LHCN-M2 (cell line): Measurements from ENCODE around the gene DDX28. TPM values are rescaled to one million over a fixed set of nuclear protein-coding genes. Genes with fewer than 3 reads are reported as not detected.
"Not testable (repeated sequence)": the region's sequence is repeated elsewhere in the genome, so short reads cannot be mapped to it uniquely, and the experiment has no call there.

Experiments used
- DNase-seq: peaks from one replicate; pipeline ENCODE4 v3.0.0-alpha.2; 2012; ENCODE audit warnings: low read depth
- total RNA-seq: library from RNA; depleted of rRNA; stranded (reverse); fragments of >200 nt; gene quantifications from 2 replicates; pipeline ENCODE4 v1.2.3, GENCODE V29; 2014

DDX28 gene
- total RNA-seq, 1 experiment from 2014 or later, result 13.4 TPM

DNA sequence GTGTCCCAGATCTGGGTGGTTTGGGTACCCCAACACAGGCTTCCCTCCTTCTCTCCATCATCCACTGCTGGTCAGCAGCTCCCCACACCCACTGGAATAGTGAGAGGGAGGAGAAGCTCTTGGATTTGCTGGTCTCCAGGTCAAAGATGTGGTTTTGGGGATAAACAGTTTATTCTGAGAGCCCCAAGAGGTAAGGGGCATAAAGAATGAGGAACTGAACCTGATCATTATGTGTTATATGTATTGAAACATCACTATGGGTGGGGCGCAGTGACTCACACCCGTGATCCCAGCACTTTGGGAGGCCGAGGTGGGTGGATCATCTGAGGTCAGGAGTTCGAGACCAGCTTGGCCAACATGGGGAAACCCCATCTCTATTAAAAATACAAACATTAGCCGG is 27.6 kb downstream of the DDX28 start:
- no peak for DNase-seq

DNA sequence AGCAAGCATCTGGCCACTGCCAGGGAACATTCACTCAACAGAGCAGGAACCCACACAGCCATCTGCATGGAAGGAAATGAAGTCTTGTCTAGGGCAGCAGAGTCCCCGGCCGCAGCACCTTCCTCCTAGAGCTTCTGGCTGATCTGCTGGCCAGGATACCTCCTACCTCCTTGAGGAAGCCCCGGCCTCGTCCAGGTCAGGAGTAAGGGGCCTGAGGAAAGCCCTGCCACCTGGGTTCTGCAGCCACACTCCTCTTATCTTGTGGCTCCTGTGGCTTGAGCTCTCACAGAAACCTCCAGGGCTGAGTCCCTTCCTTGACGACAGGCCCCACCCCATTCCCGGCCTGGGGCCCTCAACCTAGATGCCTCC is 29.0 kb downstream of the DDX28 start:
- not testable (repeated sequence) for DNase-seq

DNA sequence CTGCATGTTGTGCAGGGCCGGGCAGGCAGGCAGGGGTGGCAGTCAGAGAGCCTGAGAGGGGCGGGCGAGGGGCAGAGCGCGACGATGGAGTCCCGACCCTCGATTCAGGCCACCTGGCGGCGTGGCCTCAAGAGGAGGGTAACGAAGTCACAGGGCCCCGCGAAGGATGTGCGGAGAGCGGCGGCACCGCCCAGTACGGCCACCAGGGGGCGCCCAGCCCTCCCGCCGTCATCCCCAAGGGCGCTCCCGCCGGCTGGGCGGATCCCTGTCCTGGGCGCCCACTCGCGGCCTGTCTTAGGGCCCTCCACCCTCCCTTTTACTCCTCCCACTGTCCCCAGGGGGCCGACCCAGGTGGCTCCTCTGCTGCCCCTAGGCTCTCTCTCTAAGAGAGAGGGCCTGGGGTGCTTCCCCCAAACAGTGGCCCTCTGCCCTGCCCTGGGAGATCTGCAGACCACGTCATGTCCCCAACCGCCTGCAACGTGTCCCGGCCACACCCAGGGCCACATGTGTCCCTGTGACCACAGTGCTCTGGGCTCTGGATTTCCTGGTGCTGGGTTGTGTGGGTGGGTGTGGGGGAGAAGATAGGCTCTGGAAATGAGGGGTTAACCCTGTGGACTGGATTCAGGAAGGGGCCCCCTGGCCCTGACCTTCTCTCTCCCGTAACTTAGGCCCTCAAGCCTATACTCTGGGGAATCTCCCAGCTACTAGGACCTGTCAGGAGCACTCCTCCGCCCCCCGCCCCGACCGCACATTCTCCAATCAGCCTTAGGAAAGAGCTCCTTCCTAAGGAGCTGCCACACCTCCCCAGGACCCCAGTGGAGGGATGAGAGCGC is 29.6 kb downstream of the DDX28 start:
- peak; percentile 59 for DNase-seq

DNA sequence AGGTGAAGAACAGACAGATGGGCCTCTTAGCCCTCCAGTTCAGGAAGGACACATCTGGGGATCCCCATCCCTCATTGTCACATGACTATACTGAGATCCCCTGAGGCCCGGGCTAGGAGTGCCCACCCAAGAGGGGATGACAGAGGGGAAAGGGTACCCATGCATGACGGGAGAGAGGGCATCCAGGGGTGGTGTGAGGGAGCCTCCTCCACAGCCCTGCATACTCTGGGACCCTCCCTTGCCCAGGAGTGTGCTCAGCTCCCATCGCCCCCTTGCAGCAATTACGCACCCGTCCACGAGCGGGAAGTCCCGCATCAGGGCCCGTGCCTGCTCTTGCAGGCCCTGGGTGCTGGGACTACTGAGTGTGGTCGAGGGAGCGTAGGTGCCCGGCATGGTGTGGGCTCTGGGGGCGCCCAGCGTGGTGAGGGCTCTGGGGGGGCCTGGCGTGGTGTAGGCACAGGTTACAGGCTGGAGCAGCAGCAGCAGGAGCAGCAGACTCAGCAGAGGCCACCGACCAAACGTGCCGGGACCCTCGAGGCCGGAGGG is 30.3 kb downstream of the DDX28 start:
- DNase-seq, result no peak

DNA sequence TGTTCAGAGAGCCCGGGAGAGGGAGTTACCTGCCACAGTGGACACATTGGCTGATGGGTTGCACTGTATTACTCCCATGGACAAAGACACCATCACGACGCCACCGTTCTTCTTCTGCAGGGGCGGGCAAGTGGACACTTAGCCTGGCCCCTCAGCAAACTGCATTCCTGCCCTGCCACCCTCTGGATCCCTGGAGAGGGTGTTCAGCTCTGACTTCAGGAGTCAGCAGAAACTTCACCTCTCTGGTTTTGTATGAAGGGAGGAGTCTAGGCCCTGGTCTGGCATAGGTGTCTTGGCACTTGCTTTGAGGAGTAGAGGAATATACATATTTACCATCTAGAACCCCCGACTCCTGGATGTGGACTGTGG is 33.0 kb downstream of the DDX28 start:
- no peak for DNase-seq

DNA sequence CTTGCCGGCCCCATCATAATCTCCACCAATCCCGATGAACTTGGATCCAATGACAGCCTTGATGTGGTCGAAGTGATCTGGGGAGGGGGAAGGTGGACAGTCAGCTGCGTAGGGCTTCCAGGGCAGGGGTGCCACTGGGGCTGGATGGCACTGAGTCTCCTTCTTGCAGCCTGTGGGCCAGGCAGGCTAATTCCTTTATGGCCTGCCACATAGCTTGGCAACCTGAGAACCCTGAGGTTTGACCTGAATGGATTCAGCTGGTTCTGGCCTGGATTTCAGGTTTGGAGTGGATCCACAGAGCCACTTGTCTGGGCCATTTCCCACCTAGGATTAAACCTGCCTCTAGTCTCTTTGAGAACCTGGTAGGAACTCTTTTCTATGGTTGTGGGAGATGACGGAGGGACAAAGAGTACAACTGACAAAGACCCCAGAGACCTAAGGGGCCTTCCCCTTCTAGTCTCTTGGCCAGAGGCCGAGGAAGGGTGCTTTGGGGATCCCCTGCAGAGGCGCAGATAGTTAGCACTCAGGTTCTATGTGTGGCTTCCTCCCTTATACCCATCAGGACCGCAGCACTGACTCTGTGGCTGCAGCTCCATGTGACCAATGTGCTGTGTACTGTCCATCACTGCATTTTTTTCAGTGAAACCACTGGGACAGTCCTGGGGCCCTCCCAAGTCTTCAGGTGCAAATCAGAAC is 33.6 kb downstream of the DDX28 start:
- DNase-seq, result no peak

DNA sequence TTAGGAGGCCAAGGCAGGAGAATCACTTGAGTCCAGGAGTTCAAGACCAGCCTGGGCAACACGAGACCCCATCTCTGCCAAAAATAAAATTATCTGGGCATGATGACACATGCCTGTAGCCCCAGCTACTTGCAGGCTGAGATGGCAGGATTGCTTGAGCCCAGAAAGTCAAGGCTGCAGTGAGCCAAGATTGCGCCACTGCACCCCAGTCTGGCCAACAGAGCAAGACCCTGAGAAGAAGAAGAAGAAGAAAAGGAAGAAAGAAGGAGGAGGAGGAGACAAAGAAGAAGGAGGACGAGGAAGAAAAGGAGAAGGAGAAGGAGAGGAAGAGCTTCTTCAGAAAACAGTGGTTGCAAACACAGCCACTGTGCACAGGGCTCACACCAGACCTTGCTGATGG is 34.4 kb downstream of the DDX28 start:
- no peak for DNase-seq

DNA sequence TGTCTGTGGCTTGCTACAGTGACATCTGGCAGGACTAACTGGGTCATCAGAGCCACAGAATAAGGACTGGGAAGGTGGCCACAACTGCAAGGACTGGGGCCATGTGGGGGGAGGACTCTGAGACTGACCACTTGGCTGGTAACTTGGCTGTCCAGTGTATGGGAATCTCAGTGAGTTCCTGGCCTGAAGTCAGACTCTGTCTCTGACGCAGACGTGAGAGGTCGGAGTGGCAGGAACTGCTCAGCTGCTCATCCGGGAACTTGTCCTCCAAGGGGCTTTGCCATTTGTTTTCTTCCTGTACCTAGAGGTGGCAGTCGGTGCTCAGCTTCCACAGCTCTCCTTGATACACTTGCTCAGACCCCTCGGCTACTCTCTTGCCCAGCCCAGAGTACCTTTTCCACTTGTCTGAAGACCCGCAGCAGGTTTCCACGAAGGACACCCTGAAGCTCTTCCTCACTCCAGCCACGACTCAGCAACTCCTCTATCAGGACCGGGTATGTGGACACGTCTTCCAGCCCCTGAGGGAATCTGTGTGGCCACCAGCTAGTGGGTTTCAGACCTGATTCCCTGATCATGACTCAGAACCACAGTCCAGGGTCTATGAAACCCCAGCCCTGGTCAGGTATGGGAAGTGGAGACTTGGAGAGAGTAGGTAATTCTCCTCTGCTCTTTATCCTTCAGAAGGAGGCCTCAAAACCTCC is 35.4 kb downstream of the DDX28 start:
- DNase-seq, result no peak

DNA sequence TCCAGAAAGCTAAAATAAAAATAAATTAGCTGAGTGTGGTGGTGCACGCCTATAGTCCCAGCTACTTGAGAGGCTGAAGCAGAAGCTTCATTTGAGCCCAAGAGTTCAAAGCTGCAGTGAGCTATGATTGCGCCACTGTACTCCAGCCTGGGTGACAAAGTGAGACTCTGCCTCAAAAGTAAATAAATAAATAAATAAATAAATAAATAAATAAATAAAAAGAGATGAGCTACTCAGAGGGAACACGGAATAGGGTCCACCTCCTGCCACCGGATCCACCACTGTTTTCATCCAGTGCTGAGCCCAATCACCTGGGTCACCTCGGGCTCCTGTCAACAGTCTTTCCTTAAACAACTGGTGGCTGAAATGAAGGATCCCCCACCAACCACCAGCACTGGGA is 36.1 kb downstream of the DDX28 start:
- no peak for DNase-seq

DNA sequence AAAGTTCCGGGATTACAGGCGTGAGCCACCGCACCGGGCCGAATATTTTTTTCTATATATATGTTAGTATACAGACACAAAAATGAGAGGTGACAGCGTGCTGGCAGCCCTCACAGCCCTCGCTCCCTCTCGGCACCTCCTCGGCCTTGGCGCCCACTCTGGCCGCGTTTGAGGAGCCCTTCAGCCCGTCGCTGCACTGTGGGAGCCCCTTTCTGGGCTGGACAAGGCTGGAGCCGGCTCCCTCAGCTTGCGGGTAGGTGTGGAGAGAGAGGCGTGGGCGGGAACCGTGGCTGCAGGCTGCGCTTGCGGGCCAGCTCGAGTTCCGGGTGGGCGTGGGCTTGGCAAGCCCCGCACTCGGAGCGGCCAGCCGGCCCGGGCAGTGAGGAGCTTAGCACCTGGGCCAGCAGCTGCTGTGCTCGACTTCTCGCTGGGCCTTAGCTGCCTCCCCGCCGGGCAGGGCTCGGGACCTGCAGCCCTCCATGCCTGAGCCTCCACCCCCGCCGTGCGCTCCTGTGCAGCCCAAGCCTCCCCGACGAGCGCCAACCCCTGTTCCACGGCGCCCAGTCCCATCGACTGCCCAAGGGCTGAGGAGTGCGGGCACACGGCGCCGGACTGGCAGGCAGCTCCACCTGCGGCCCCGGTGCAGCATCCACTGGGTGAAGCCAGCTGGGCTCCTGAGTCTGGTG is 40.9 kb downstream of the DDX28 start:
- DNase-seq, result no peak

DNA sequence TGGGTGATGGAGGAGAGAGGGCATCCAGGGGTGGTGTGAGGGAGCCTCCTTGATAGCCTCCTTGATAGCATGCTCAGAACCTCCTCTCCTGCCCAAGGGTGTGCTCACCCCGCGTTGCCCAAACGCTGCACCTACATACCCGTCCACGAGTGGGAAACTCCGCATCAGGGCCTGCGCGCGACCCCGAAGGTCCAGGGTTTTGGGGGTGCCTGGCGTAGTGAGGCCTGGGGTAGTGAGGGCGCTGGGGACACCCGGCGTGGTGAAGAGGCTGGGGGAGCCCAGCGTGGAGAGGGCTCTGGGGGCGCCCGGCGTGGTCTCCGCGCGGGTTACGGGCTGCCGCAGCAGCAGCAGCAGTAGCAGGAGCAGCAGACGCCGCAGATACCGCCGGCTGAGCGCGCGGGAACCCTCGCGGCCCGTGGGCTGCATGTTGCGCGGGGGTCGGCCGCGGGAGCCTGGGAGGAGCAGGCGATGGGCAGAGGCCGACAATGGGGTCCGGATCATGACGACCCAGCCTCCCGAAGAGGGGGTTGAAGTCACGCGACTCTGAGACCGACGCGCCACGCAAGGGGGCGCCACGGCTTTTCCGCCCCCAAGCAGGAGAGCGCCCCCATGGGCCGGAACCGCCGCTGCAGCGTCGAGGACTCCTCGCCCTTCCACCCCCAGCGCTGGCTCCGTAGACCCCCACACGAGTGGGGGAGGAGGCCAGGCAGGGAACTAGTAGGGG is 42.9 kb downstream of the DDX28 start, which contains the start of gene DPEP3:
TSS of gene DPEP3 (minus strand) at position 545 of the 724 bp plus-strand sequence. CDS start at position 426, 119 bp downstream.
- no peak for DNase-seq

DNA sequence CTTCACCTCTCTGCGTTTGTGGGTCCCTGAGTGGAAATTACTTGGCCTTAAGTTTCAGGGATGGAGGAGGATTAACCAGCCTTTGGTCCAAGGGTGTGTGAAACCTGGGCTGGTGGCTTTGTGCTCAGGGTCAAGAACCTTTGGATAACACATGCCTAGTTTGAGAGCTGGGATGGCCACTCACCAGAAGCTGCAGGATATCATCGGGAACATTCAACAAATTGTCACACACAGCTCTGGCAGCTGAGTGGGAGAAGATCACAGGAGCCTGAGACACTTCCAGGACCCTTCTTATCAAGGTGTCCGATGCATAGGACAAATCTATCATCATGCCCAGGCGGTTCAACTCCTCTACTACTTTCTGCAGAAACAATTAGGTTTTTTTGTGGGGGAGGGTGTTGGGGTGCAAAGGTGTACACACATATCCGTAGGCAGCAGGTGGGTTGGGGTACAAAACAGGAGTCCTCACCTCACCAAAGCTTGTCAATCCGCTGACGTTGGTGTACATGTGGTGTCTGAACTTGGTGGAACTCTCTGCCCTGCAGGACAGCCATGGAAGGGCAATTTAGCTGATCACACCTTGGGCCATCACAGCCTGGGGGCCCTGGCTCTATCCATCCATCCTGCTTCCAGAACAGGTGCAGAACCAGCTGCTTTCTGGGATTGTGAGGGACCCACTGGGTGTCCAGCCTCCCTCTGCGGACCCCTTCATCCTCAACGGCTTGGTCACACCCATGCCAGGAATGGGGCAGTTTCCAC is 45.4 kb downstream of the DDX28 start:
- DNase-seq, result no peak

DNA sequence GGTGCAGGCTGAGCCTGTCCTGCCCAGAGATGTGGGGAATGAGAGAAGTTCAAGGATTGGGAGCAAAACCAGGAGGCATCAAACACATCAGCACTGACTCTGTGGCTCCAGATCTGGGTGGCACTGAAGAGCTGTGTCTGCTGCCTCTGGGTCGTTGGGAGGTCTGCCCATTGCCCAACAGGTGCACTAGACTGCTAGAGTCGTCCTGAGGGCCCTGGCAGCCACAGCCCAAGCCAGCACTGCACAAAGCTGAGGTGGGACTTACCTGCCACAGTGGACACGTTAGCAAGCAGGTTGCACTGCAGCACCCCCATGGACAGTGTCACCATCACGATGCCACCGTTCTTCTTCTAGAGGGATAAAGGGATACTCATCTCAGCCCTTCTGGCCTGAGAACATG is 46.0 kb downstream of the DDX28 start:
- no peak for DNase-seq

DNA sequence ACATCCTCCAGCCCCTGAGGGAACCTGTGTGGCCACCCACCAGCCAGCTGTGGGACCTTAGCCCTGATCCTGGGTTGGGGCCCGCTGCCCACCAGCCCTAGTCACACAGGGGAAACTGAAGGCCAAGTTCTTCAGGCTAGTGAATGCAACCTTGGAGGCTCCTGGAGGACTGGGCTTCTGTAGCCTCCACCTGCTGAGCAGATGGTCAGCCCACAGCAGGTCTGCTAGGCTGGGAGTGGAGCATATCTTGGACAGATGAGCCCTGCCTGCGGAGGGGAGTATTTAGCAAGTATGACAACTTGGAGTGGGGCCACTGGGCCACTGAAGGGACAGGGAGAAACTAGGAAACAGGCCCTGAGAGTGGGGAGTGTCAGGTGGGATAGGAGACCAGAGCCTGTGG is 46.8 kb downstream of the DDX28 start:
- no peak for DNase-seq

DNA sequence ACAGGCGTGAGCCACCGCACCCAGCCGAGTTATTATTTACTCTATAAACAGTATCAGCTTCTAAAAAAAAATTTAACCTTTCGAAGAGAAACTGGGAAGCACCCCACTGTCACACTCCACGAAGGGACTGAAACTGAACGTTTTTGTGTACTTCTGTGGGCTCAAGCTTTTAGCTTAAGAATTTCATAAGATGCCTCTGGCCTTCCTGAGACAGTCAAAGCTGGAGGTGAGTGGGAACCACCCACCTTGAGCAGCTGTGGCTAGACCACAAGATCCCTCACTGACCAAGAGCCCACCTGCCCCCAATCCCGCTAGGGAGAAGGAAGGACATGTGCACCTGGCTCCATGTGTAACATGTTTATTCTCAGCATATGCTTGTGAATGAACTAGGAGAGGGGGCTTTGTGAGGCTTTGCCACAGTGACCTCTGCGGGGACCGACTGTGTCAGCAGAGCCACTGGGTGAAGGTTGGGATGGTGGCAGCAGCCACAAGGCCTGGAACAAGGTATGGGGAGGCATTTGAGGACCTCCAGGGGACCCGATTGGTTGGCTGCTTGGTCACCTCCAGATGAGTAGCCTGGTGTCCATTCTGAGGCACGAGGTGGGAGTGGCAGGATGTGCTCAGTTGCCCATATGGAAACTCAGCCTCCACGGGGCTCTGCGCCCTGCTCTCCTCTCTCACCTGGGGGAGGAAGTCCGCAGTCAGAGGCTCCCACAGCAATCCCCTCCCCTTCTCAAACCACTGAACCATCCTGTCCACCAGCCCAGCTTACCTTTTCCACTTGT is 47.5 kb downstream of the DDX28 start:
- DNase-seq, result no peak

DNA sequence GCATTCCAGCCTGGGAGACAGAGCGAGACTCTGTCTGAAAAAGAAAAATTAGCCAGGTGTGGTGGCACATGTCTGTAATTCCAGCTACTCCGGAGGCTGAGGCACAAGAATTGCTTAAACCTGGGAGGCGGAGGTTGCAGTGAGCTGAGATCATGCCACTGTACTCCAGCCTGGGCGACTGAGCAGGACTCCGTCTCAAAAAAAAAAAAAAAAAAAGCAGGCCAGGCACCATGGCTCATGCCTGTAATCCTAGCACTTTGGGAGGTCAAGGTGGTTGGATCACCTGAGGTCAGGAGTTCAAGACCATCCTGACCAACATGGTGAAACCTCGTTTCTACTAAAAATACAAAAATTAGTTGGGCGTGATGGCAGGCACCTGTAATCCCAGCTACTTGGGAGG is 50.7 kb downstream of the DDX28 start:
- not testable (repeated sequence) for DNase-seq

DNA sequence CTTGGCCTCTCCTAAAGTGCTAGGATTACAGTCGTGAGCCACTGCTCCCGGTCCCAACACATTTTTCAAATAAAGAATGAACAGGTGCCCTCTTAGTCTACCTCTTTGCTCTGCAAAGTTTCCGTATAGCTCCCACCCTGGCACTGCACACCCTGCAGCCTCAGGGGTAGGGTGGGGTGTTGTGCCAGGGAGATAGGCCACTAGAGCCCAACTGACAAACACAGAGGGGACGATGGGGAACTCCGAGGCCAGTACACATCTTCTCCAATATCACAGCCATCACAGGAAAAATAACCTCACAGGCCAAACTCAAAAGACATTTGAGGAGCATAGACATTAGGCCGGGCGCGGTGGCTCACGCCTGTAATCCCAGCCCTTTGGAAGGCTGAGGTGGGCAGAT is 51.9 kb downstream of the DDX28 start:
- no peak for DNase-seq
